Measurements from ENCODE around the gene UBE2O.

UBE2O gene

DNA sequence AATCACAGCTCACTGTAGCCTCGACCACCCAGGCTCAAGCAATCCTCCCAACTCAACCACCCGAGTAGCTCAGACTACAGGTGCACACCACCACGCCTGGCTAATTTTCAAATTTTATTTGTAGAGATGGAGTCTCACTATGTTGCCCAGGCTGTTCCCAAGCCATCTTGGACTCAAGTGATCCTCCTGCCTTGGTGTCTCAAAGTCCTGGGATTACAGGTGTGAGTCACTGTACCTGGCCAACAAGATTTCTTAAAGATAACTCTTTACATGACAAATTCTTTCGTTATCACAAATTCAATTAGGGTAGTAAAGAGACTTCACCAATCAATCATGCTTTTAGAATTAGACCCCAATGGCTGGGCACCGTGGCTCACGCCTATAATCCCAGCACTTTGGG lies 111.7 kb downstream of the UBE2O start:
- ATAC-seq: no peak
- TF ChIP-seq, protein P1, sequence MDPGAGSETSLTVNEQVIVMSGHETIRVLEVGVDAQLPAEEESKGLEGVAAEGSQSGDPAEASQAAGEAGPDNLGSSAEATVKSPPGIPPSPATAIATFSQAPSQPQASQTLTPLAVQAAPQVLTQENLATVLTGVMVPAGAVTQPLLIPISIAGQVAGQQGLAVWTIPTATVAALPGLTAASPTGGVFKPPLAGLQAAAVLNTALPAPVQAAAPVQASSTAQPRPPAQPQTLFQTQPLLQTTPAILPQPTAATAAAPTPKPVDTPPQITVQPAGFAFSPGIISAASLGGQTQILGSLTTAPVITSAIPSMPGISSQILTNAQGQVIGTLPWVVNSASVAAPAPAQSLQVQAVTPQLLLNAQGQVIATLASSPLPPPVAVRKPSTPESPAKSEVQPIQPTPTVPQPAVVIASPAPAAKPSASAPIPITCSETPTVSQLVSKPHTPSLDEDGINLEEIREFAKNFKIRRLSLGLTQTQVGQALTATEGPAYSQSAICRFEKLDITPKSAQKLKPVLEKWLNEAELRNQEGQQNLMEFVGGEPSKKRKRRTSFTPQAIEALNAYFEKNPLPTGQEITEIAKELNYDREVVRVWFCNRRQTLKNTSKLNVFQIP (CRISPR knock-in tag; IDR thresholded peaks at IDR 0.05; ENCODE audit: borderline replicate concordance, low read depth): no peak
- TF ChIP-seq CSDC2 (CRISPR knock-in tag; IDR thresholded peaks at IDR 0.05) (no peak), ZNF8 (CRISPR knock-in tag; IDR thresholded peaks at IDR 0.05) (no peak), SNAI2 (CRISPR knock-in tag; IDR thresholded peaks at IDR 0.05) (no peak), RARB (CRISPR knock-in tag; IDR thresholded peaks at IDR 0.05) (no peak), ZFP30 (CRISPR knock-in tag; IDR thresholded peaks at IDR 0.05) (no peak), TCF4 (CRISPR knock-in tag; IDR thresholded peaks at IDR 0.05; ENCODE audit: borderline replicate concordance) (no peak), ZNF70 (CRISPR knock-in tag; IDR thresholded peaks at IDR 0.05) (no peak), GLIS3 (CRISPR knock-in tag; IDR thresholded peaks at IDR 0.05) (no peak), ARNTL (CRISPR knock-in tag; IDR thresholded peaks at IDR 0.05; ENCODE audit: borderline replicate concordance, low read depth) (no peak)
- TF ChIP-seq, protein P2, sequence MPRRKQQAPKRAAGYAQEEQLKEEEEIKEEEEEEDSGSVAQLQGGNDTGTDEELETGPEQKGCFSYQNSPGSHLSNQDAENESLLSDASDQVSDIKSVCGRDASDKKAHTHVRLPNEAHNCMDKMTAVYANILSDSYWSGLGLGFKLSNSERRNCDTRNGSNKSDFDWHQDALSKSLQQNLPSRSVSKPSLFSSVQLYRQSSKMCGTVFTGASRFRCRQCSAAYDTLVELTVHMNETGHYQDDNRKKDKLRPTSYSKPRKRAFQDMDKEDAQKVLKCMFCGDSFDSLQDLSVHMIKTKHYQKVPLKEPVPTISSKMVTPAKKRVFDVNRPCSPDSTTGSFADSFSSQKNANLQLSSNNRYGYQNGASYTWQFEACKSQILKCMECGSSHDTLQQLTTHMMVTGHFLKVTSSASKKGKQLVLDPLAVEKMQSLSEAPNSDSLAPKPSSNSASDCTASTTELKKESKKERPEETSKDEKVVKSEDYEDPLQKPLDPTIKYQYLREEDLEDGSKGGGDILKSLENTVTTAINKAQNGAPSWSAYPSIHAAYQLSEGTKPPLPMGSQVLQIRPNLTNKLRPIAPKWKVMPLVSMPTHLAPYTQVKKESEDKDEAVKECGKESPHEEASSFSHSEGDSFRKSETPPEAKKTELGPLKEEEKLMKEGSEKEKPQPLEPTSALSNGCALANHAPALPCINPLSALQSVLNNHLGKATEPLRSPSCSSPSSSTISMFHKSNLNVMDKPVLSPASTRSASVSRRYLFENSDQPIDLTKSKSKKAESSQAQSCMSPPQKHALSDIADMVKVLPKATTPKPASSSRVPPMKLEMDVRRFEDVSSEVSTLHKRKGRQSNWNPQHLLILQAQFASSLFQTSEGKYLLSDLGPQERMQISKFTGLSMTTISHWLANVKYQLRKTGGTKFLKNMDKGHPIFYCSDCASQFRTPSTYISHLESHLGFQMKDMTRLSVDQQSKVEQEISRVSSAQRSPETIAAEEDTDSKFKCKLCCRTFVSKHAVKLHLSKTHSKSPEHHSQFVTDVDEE (CRISPR knock-in tag; IDR thresholded peaks at IDR 0.05): no peak
